Measurements from ENCODE around the gene RCN1. TPM values are rescaled to one million over a fixed set of nuclear protein-coding genes. Genes with fewer than 3 reads are reported as not detected.
"Not testable (repeated sequence)": the region's sequence is repeated elsewhere in the genome, so short reads cannot be mapped to it uniquely, and the experiment has no call there.

Gene RCN1
- total RNA-seq, 1 donor from 2014 or later, result 201 TPM

- no peaks in the 10 kb centered on the region for H3K36me3 Mint-ChIP-seq (ENCODE audit: insufficient read depth)
- H3K9me3 Mint-ChIP-seq (ENCODE audit: low read depth), result no peaks in the 10 kb centered on the region
- no peak overlapping the region for H3K27ac Mint-ChIP-seq
- TF ChIP-seq, protein P1, sequence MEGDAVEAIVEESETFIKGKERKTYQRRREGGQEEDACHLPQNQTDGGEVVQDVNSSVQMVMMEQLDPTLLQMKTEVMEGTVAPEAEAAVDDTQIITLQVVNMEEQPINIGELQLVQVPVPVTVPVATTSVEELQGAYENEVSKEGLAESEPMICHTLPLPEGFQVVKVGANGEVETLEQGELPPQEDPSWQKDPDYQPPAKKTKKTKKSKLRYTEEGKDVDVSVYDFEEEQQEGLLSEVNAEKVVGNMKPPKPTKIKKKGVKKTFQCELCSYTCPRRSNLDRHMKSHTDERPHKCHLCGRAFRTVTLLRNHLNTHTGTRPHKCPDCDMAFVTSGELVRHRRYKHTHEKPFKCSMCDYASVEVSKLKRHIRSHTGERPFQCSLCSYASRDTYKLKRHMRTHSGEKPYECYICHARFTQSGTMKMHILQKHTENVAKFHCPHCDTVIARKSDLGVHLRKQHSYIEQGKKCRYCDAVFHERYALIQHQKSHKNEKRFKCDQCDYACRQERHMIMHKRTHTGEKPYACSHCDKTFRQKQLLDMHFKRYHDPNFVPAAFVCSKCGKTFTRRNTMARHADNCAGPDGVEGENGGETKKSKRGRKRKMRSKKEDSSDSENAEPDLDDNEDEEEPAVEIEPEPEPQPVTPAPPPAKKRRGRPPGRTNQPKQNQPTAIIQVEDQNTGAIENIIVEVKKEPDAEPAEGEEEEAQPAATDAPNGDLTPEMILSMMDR (IDR thresholded peaks at IDR 0.05; ENCODE audit: unreplicated experiment), result no peak
- DNase-seq (ENCODE audit: low spot score, unreplicated experiment), result no peak
- H3K27me3 Mint-ChIP-seq, result peaks cover 29% of the 10 kb centered on the region
- H3K4me1 Mint-ChIP-seq (ENCODE audit: low read depth), result no peaks in the 10 kb centered on the region
- H3K4me3 Mint-ChIP-seq (ENCODE audit: low read depth), result no peak overlapping the region
These were observed 28.3 kb upstream of the RCN1 start for GRCh38 chr11:32062540-32062939.

DNA sequence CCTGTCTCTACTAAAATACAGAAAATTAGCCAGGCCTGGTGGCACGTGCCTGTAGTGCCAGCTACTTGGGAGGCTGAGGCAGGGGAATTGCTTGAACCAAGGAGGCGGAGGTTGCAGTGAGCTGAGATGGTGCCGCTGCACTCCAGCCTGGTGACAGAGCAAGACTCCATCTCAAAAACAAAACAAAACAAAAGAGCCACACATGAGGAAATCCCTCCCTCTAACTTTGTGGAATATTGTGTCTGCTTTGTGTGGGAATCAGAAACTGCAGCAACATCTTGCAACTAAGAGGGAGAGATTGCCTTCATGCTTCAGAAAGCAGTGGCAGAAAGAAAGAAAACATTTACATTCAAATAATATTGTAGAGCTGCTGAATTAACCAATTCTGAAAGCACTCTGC lies 27.8 kb upstream of the RCN1 start:
- not testable (repeated sequence) for H3K4me3 Mint-ChIP-seq (ENCODE audit: low read depth); H3K27ac Mint-ChIP-seq; H3K36me3 Mint-ChIP-seq (ENCODE audit: insufficient read depth); H3K4me1 Mint-ChIP-seq (ENCODE audit: low read depth); H3K9me3 Mint-ChIP-seq (ENCODE audit: low read depth); DNase-seq (ENCODE audit: low spot score, unreplicated experiment)
- peaks cover 29% of the 10 kb centered on the region for H3K27me3 Mint-ChIP-seq

- H3K27ac Mint-ChIP-seq, result no peak overlapping the region
- peaks cover 38% of the 10 kb centered on the region for H3K27me3 Mint-ChIP-seq
- TF ChIP-seq, protein P1 (IDR thresholded peaks at IDR 0.05; ENCODE audit: unreplicated experiment), result no peak
These were observed 24.8 kb upstream of the RCN1 start for GRCh38 chr11:32065865-32066629.

DNA sequence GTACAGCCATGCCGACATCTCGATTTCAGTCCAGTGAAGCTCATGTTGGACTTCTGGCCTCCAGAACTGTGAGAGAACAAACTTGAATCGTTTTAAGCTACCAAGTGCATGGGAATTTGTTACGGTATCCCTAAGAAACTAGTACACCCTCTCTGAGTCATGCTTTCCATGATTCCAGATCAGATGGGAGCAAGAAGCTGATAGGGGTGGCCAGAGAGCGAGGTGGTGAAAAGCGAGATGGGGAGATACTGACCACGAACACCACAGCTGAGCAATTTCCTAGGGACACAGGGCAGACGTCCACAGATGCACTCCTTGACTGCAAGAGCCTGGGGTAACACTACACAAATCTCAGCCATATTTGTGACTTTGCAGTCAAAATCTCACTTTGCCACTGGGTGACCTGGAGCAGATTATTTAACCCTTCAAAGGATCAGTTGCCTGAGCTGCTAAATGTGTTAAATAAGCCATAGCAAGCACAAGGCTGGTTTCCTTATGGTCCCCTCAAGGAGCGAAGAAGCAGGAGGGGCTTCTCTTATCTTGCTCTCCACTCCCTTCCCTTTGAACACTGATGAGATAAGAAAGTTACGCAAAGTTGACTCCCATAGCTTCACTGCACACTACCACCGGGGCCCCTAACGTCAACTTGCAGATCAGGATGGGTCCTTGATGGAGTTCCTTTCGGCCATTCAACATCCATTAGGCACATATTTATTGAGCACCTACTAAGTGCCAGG lies 22.6 kb upstream of the RCN1 start:
- no peak for DNase-seq (ENCODE audit: low spot score, unreplicated experiment)
- Mint-ChIP-seq H3K27me3 (peaks cover 39% of the 10 kb centered on the region), H3K4me3 (ENCODE audit: low read depth) (no peak overlapping the region), H3K9me3 (ENCODE audit: low read depth) (no peaks in the 10 kb centered on the region), H3K36me3 (ENCODE audit: insufficient read depth) (no peaks in the 10 kb centered on the region), H3K4me1 (ENCODE audit: low read depth) (peaks cover 33% of the 10 kb centered on the region), H3K27ac (no peak overlapping the region)
- TF ChIP-seq, protein P1 (IDR thresholded peaks at IDR 0.05; ENCODE audit: unreplicated experiment), result no peak

More at GRCh38 chr11:32065865-32066629, 24.8 kb upstream of the RCN1 start:
- H3K4me1 Mint-ChIP-seq (ENCODE audit: low read depth), result peaks cover 18% of the 10 kb centered on the region
- no peaks in the 10 kb centered on the region for H3K36me3 Mint-ChIP-seq (ENCODE audit: insufficient read depth)
- H3K4me3 Mint-ChIP-seq (ENCODE audit: low read depth), result no peak overlapping the region
- DNase-seq (ENCODE audit: low spot score, unreplicated experiment), result no peak
- no peaks in the 10 kb centered on the region for H3K9me3 Mint-ChIP-seq (ENCODE audit: low read depth)

DNA sequence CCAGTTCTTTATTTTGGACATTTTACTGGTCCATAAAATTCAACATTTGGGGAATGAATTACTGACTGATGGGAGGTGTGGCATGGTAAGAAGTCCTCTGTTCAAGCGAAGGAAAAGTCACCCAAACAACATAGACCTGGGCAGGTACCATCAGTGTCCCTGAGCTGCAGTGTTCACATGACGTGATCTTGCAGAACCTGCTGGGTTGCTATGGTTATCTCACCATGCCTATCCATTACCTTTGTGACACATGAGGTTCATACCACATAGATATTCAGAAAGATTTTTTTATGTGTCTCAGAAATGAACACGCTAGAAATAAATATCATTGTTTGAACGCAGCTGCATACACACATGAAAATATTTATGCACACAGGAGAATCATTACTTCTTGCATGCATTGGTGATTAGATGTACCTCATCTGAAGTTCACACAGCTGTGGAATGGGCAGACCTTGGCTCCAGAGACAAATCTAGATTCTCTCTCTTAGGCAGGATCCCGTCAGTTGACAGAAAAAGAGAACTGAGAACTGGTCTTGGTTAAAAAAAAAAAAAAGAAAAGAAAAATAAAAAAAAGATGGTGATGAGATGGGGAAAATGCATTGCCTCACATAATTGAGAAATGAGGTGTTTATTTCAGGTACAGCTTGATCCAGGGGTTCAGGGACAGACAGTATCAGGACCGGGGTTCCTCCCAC lies 21.4 kb upstream of the RCN1 start:
- no peak for DNase-seq (ENCODE audit: low spot score, unreplicated experiment)
- Mint-ChIP-seq H3K9me3 (ENCODE audit: low read depth) (no peaks in the 10 kb centered on the region), H3K27ac (no peak overlapping the region), H3K27me3 (peaks cover 37% of the 10 kb centered on the region), H3K4me1 (ENCODE audit: low read depth) (peaks cover 33% of the 10 kb centered on the region), H3K4me3 (ENCODE audit: low read depth) (no peak overlapping the region), H3K36me3 (ENCODE audit: insufficient read depth) (no peaks in the 10 kb centered on the region)
- TF ChIP-seq, protein P1 (IDR thresholded peaks at IDR 0.05; ENCODE audit: unreplicated experiment), result no peak

All from progenitor cell of endocrine pancreas (in vitro differentiated cells).